Measurements from ENCODE around the gene P2RY4.

P2RY4 gene

GRCh38 chrX:70260104-70260503 is at the start of gene P2RY4:
Gene P2RY4, minus strand, starts transcription at chrX:70260204. Its CDS starts 580 bp downstream, at chrX:70259624.
- H3K27ac ChIP-seq, result no peak within 1 kb of the TSS
- POLR2A ChIA-PET (ENCODE audit: low non-redundant PET), result no interaction called here
- CTCF ChIA-PET, result no interaction called here
- DNase-seq (ENCODE audit: low spot score), result no peak
- no peak for TF ChIP-seq CTCF (conservative IDR thresholded peaks at IDR 0.05; ENCODE audit: low read depth)

GRCh38 chrX:70301716-70302115 is 41.7 kb upstream of the P2RY4 start:
- POLR2A ChIA-PET (ENCODE audit: low non-redundant PET), result no interaction called here
- H3K27ac ChIP-seq, result no peak overlapping the region
- no peak for TF ChIP-seq CTCF (conservative IDR thresholded peaks at IDR 0.05; ENCODE audit: low read depth)
- CTCF ChIA-PET, result no interaction called here
- no peak for DNase-seq (ENCODE audit: low spot score)

GRCh38 chrX:70293621-70294020 is 33.6 kb upstream of the P2RY4 start:
- H3K27ac ChIP-seq, result no peak overlapping the region
- no peak for DNase-seq (ENCODE audit: low spot score)
- TF ChIP-seq CTCF (conservative IDR thresholded peaks at IDR 0.05; ENCODE audit: low read depth), result no peak
- CTCF ChIA-PET, result interaction anchor here (0.7 kb wide), 1 partner anchor 159 kb away, joined by 3 read pairs; no protein-coding TSS in a partner anchor
- POLR2A ChIA-PET (ENCODE audit: low non-redundant PET), result no interaction called here

GRCh38 chrX:70292788-70293187 is 32.8 kb upstream of the P2RY4 start:
- POLR2A ChIA-PET (ENCODE audit: low non-redundant PET), result no interaction called here

GRCh38 chrX:70289793-70290770 is 30.1 kb upstream of the P2RY4 start, which contains the start of the genes KIF4A and PDZD11:
Gene KIF4A, plus strand, starts transcription at chrX:70290104. Its CDS starts 355 bp downstream, at chrX:70290459.
Gene PDZD11, minus strand, starts transcription at chrX:70289927. Its CDS starts 586 bp downstream, at chrX:70289341.
- POLR2A ChIA-PET (ENCODE audit: low non-redundant PET), result no interaction called here
- DNase-seq (ENCODE audit: low spot score), result peak; percentile 93
- CTCF ChIA-PET, result no interaction called here
- TF ChIP-seq CTCF (conservative IDR thresholded peaks at IDR 0.05; ENCODE audit: low read depth), result no peak
- peak within 1 kb of the TSS; percentile 74 for H3K27ac ChIP-seq

More at GRCh38 chrX:70292788-70293187, 32.8 kb upstream of the P2RY4 start:
- CTCF ChIA-PET, result no interaction called here
- TF ChIP-seq CTCF (conservative IDR thresholded peaks at IDR 0.05; ENCODE audit: low read depth), result no peak
- DNase-seq (ENCODE audit: low spot score), result no peak
- H3K27ac ChIP-seq, result no peak overlapping the region

- ChIA-PET CTCF (no interaction called here), POLR2A (ENCODE audit: low non-redundant PET) (no interaction called here)
- peak overlapping the region; percentile 74 for H3K27ac ChIP-seq
- TF ChIP-seq CTCF (conservative IDR thresholded peaks at IDR 0.05; ENCODE audit: low read depth), result no peak
- DNase-seq (ENCODE audit: low spot score), result peak; percentile 2
Measured at GRCh38 chrX:70289168-70289792, 29.3 kb upstream of the P2RY4 start.

Measured in RWPE1 (cell line).